OCI-LY3 (cell line): ENCODE measurements around the gene MKNK1.

Experiments
- H2AFZ ChIP-seq: fragments of 200-600, 300-600 bp; shearing (Covaris generic); 2 replicates; pipeline ENCODE4 v1.6.0; 2014; ENCODE audit warnings: antibody characterized with exemption, low read depth, low read length
- H3K27ac ChIP-seq: fragments of 200-600, 300-600 bp; sonication (generic); 2 replicates; pipeline ENCODE4 v1.5.1; 2014; ENCODE audit warnings: mild to moderate bottlenecking, low read length, moderate library complexity, mixed read lengths
- H3K27me3 ChIP-seq: fragments of 200-600, 300-600 bp; sonication (generic); 2 replicates; pipeline ENCODE4 v1.6.1; 2014; ENCODE audit warnings: low read depth, low read length, mixed read lengths
- H3K36me3 ChIP-seq: fragments of 200-600, 300-600 bp; sonication (generic); replicated peaks from 2 replicates; pipeline ENCODE3; 2014; ENCODE audit warnings: low read depth, low read length, mixed read lengths
- H3K4me1 ChIP-seq: fragments of 300-600, 200-600 bp; sonication (generic); 2 replicates; pipeline ENCODE4 v1.6.1; 2014; ENCODE audit warnings: low read length, mixed read lengths
- H3K4me2 ChIP-seq: fragments of 200-600, 300-600 bp; sonication (generic); 2 replicates; pipeline ENCODE4 v1.6.1; 2014; ENCODE audit warnings: low read length, mixed read lengths
- H3K4me3 ChIP-seq: fragments of 300-600, 200-600 bp; sonication (generic); 2 replicates; pipeline ENCODE4 v1.5.1; 2014; ENCODE audit warnings: antibody characterized with exemption, mild to moderate bottlenecking, low read length, moderate library complexity
- H3K79me2 ChIP-seq: fragments of 300-600, 200-600 bp; shearing (Covaris generic); 2 replicates; pipeline ENCODE4 v1.6.1; 2014; ENCODE audit warnings: mild to moderate bottlenecking, low read length, mixed read lengths
- H3K9ac ChIP-seq: fragments of 300-600, 200-600 bp; shearing (Covaris generic); 2 replicates; pipeline ENCODE4 v1.6.0; 2014; ENCODE audit warnings: mild to moderate bottlenecking, low read length, moderate library complexity
- H3K9me3 ChIP-seq: fragments of 200-600, 300-600 bp; shearing (Covaris generic); 2 replicates; pipeline ENCODE4 v1.6.1; 2014; ENCODE audit warnings: low read length, mixed read lengths; ENCODE audit not compliant: insufficient read depth
- H4K20me1 ChIP-seq: fragments of 200-600, 300-600 bp; sonication (generic); 2 replicates; pipeline ENCODE4 v1.6.1; 2016; ENCODE audit warnings: low read length, mixed read lengths; ENCODE audit not compliant: insufficient read depth
- EZH2phosphoT487 ChIP-seq: fragments of 200-600 bp; shearing (Covaris generic); IDR thresholded peaks from 2 replicates; pipeline ENCODE4 v1.6.1; 2018; ENCODE audit warnings: antibody characterized with exemption, mixed run types, low read depth
- TF ChIP-seq, protein P1 (sequence below): fragments of 200-600, 300-600 bp; sonication (generic); IDR thresholded peaks from 2 replicates; pipeline ENCODE4 v1.5.1; 2014; ENCODE audit warnings: antibody characterized with exemption, low read length, low read depth

Gene MKNK1

DNA sequence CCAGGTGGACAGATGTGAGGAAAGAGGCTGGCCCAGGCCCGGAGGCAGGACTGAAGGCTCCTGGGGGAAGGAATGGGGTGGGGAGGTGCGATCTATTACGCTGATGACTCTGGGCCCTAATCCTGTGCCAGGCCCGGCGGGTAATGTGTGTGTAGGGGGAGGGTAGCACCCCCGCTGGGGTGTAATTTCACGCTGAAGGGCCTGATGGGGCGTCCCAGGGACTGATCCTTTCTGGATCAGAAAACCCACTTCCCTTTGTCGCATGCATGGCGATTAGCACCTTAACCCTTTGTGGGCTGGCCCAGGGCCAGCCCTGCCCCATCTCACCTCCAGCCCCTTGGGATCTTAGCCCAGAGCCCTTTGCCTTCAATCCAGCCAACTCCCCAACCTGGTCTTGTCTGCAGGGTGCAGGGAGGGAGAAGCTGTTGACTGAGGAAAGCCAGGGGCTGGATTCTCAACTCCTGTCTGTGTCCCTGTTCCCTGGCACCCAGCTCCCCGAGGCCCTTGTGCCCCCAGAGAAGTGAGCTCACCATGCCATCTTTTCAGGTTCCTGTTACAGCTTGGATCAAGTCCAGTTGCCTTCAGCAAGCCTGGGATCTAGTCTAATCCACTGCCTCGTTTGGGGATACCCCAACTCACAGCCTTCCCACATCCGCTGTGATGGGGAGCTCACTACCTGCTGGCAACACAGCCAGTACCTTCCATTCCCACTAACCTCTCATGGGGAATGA lies 78.7 kb downstream of the MKNK1 start:
- H3K4me2 ChIP-seq, result no peak overlapping the region
- no peaks in the 10 kb centered on the region for H4K20me1 ChIP-seq
- H3K27ac ChIP-seq, result no peak overlapping the region
- H3K4me3 ChIP-seq, result no peak overlapping the region
- H3K9ac ChIP-seq, result no peak overlapping the region
- no peaks in the 10 kb centered on the region for H3K9me3 ChIP-seq
- peaks cover 21% of the 10 kb centered on the region for H3K27me3 ChIP-seq
- no peaks in the 10 kb centered on the region for H3K36me3 ChIP-seq
- TF ChIP-seq, protein P1, sequence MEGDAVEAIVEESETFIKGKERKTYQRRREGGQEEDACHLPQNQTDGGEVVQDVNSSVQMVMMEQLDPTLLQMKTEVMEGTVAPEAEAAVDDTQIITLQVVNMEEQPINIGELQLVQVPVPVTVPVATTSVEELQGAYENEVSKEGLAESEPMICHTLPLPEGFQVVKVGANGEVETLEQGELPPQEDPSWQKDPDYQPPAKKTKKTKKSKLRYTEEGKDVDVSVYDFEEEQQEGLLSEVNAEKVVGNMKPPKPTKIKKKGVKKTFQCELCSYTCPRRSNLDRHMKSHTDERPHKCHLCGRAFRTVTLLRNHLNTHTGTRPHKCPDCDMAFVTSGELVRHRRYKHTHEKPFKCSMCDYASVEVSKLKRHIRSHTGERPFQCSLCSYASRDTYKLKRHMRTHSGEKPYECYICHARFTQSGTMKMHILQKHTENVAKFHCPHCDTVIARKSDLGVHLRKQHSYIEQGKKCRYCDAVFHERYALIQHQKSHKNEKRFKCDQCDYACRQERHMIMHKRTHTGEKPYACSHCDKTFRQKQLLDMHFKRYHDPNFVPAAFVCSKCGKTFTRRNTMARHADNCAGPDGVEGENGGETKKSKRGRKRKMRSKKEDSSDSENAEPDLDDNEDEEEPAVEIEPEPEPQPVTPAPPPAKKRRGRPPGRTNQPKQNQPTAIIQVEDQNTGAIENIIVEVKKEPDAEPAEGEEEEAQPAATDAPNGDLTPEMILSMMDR, result no peak
- no peak for TF ChIP-seq EZH2phosphoT487
- peaks cover 21% of the 10 kb centered on the region for H3K4me1 ChIP-seq
- no peak overlapping the region for H2AFZ ChIP-seq
- H3K79me2 ChIP-seq, result no peaks in the 10 kb centered on the region

DNA sequence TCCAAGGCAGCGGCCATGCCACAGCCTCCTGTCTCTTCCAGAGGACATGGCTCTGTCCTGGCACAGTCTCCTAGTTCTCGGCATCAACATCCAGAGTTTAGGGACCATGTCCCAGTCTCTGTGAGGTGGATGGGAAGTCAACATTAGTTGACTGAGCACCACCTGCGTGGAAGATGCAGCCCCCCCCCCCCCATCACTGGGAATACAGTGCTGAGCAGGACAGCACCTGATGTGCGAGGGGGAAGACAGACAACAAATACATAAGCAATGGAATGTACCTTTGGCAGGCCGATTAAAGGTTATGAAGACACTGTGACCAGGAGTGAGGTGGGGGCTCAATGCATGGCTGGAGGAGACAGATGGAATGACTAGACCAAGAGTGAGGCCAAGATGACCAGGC lies 79.2 kb downstream of the MKNK1 start:
- Histone ChIP-seq H3K27ac (no peak overlapping the region), H3K4me3 (no peak overlapping the region), H3K9ac (no peak overlapping the region), H3K9me3 (no peaks in the 10 kb centered on the region), H3K27me3 (peaks cover 21% of the 10 kb centered on the region), H3K4me1 (peaks cover 21% of the 10 kb centered on the region), H2AFZ (no peak overlapping the region), H3K36me3 (no peaks in the 10 kb centered on the region), H4K20me1 (no peaks in the 10 kb centered on the region), H3K79me2 (no peaks in the 10 kb centered on the region), H3K4me2 (no peak overlapping the region)
- TF ChIP-seq, protein P1, result no peak

DNA sequence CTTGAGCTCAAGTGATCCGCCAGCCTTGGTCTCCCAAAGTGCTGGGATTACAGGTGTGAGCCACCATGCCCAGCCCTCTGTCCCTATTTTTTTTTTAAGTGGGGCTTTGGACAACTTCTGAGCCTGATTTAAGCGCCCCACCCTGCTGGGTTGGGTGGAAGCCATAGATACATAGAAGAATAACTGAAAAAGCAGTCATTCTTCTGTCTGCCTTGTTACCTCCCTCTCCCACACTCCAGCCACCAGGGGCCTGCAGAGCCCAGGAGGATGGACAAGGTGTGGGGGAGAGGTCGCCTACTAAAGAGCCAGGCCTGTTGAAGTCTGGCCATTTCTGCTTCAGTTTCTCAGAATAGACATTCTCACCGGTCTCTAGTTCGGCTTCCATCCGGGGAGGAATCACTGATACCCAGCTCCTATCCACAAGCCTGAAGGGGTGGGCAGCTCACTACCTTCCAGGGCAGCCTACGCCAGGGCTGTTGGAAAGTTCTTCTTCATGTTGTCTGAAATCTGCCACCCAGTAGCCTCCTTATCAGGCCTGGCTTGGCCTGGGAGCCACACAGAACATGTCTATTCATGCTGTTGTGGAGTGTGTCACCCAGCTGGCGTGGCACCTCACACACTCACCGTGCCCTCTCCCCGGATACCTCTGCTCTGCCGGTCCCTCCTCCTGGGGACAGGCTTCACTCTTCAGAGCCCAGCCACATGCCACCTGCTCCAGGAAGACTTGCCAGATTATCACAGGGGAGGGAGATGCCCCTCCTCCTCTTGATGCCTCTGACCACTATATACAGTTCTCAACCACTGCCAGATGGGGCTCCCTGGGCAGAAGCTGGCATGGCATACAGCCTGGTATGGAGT lies 80.3 kb downstream of the MKNK1 start:
- Histone ChIP-seq H3K27me3 (peaks cover 16% of the 10 kb centered on the region), H2AFZ (no peak overlapping the region), H3K79me2 (no peaks in the 10 kb centered on the region), H3K9me3 (no peaks in the 10 kb centered on the region), H3K4me3 (no peak overlapping the region), H3K27ac (no peak overlapping the region), H3K9ac (no peak overlapping the region), H3K4me2 (no peak overlapping the region), H3K4me1 (peaks cover 24% of the 10 kb centered on the region), H3K36me3 (no peaks in the 10 kb centered on the region), H4K20me1 (no peaks in the 10 kb centered on the region)
- TF ChIP-seq, protein P1, result no peak
- no peak for TF ChIP-seq EZH2phosphoT487

DNA sequence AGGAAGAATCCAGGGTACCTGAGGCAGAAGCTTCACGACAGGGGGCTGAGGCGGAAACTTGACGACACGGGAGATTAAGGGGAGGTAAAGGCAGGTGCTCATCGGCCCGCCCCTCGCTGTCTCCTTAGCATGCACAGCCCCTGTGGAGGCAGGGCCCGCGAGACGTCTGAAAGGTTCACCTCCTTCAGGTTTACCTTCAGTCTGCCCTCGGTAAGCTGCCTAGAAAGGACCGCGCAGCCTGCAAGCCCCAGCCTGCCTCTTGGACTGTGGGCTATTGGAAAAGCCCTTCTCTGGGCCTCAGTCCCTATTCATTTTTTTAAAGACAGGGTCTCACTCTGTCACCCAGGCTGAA lies 81.1 kb downstream of the MKNK1 start:
- Histone ChIP-seq H3K27me3 (peaks cover 11% of the 10 kb centered on the region), H3K36me3 (no peaks in the 10 kb centered on the region), H3K4me1 (peaks cover 18% of the 10 kb centered on the region), H4K20me1 (no peaks in the 10 kb centered on the region), H3K27ac (no peak overlapping the region), H2AFZ (no peak overlapping the region), H3K79me2 (no peaks in the 10 kb centered on the region), H3K4me3 (no peak overlapping the region), H3K9me3 (no peaks in the 10 kb centered on the region), H3K9ac (no peak overlapping the region), H3K4me2 (no peak overlapping the region)
- no peak for TF ChIP-seq EZH2phosphoT487
- TF ChIP-seq, protein P1, result no peak
